Heart left ventricle (tissue), 13 donors: ENCODE results near the gene ZNF701.

ENCODE experiments used
- CTCF ChIP-seq, 12 donors: fragments of 200-600 bp; sonication (generic) in 4 of 12; IDR thresholded peaks; one replicate each; pipeline versions ENCODE4 v1.5.0 to v1.8.0; 2018 to 2022; ENCODE audit warnings: antibody characterized with exemption in 12 of 12, mild to moderate bottlenecking in 5 of 12
- POLR2A ChIP-seq, 2 donors: fragments of 450-650 bp; IDR thresholded peaks; one replicate each; pipeline ENCODE4 v1.6.1; 2017; ENCODE audit warnings: antibody characterized with exemption in 2 of 2, mild to moderate bottlenecking in 2 of 2, moderate library complexity in 2 of 2
- donor health status: ischemic (EF 13 %, LVEDD 7.1; RV severe dilation, severe dysfunction).
- donor health status: DM: no; HTN: yes; CAD: no.
- donor health status: DM: no; HTN: no; CAD: no.
- donor health status: ischemic (EF 25% LVEDD 6.9; RV normal size, moderate dysfunction).
- donor health status: ischemic (EF 25% LVEDD 5.7; RV mildly dilated, moderate dysfunction).
- donor health status: ischemic (EF 35%, LVEDD 5.7; RV mildly dilated, moderate dysfunction).
- donor health status: nonischemic (EF 11% LVEDD 7.7; RV severe dilation, severe dysfunction).
- donor health status: DM: yes; HTN: yes; CAD: no.
- donor health status: PGD.
- donor health status: ischemic (EF 29% LVEDD 5.4; RV normal size, mild dysfunction).
- donor health status: nonischemic (EF 23%, LVEDD 6.1; RV moderate dilation, normal function).

GRCh38 chr19:52601025-52601973 lies 31.2 kb downstream of the ZNF701 start:
- TF ChIP-seq CTCF (IDR thresholded peaks at IDR 0.05) (peak in 11 of 12 donors; percentile 24 to 65 (median 46)), POLR2A (IDR thresholded peaks at IDR 0.05) (peak in 1 of 2 donors; percentile 25)
